Stomach (tissue), 9 donors: Measurements from ENCODE around the gene PPP1R12C. TPM values are rescaled to one million over a fixed set of nuclear protein-coding genes. Genes with fewer than 3 reads are reported as not detected.
A peak's percentile ranks its signal among the peaks of the same experiment; 100 is the strongest.
"Not testable (repeated sequence)": the region's sequence is repeated elsewhere in the genome, so short reads cannot be mapped to it uniquely, and the experiment has no call there.

Experiments used
- DNase-seq, 2 donors: peaks; one replicate each; pipeline versions ENCODE4 v3.0.0 to v3.0.0-alpha.2; 2013 to 2019
- H3K27ac ChIP-seq, 5 donors: fragments of 200-600 bp in 4 of 5; sonication (generic) in 4 of 5; one replicate each; pipeline ENCODE4 v1.5.1; 2013 to 2019; ENCODE audit warnings: mild to moderate bottlenecking in 1 of 5, moderate library complexity in 1 of 5
- H3K27me3 ChIP-seq, 3 donors: fragments of 200-600 bp; sonication (generic); one replicate each; pipeline ENCODE4 v1.5.1; 2017 to 2019; ENCODE audit warnings: mixed run types in 1 of 3
- H3K36me3 ChIP-seq, 4 donors: fragments of 200-600 bp; sonication (generic); 1 replicate in 3 of 4; 2 replicates in 1 of 4; pipeline ENCODE4 v1.5.1; 2016 to 2019
- H3K4me1 ChIP-seq, 4 donors: fragments of 200-600 bp; sonication (generic); one replicate each; pipeline ENCODE4 v1.5.1; 2016 to 2019
- H3K4me3 ChIP-seq, 4 donors: fragments of 200-600 bp; sonication (generic) in 3 of 4; one replicate each; pipeline ENCODE4 v1.5.1; 2016 to 2019; ENCODE audit warnings: mild to moderate bottlenecking in 1 of 4
- H3K9me3 ChIP-seq, 4 donors: fragments of 200-600 bp; sonication (generic); one replicate each; pipeline ENCODE4 v1.5.1; 2016 to 2019
- CTCF ChIP-seq, 7 experiments: fragments of 450-650 bp in 4 of 7; fragments of 200-600 bp in 3 of 7; sonication (generic) in 3 of 7; IDR thresholded peaks; one replicate each; pipeline ENCODE4 v1.5.1; 2016 to 2019; ENCODE audit warnings: antibody characterized with exemption in 7 of 7, control low read depth in 2 of 7, mild to moderate bottlenecking in 1 of 7
- EP300 ChIP-seq: sonication (generic); formaldehyde crosslinking; IDR thresholded peaks from one replicate; pipeline ENCODE4 v1.6.1; 2017; ENCODE audit warnings: antibody characterized with exemption
- POLR2A ChIP-seq, 4 donors: fragments of 450-650 bp; IDR thresholded peaks; one replicate each; pipeline ENCODE4 v1.6.1; 2016; ENCODE audit warnings: antibody characterized with exemption in 4 of 4, control low read depth in 2 of 4, mild to moderate bottlenecking in 1 of 4, moderate library complexity in 1 of 4
- POLR2AphosphoS5 ChIP-seq, 3 donors: sonication (generic); formaldehyde crosslinking; IDR thresholded peaks; one replicate each; pipeline ENCODE4 v1.6.1; 2016; ENCODE audit warnings: antibody characterized with exemption in 3 of 3
- WGBS, 5 donors: extraction: QIAGEN DNeasy Blood & Tissue Kit in 3 of 5; methylation state at CpG; one replicate each; pipeline versions ENCODE4 v1.1.5 to v1.1.7; 2013 to 2018; 5-methylcytosine and 5-hydroxymethylcytosine counted together
- intact Hi-C: fragments of 100-400 bp; cut with DNase I; formaldehyde crosslinking; loops from one replicate; pipeline ENCODE4 v1.15.1; 2023; ENCODE audit warnings: low total_unique reads
- polyA plus RNA-seq, 3 donors: library from polyadenylated mRNA; stranded (reverse); fragments of 200-250 nt; gene quantifications; one replicate each; pipeline ENCODE4 v1.2.3, GENCODE V29; 2013
- total RNA-seq, 5 donors: library from RNA; depleted of rRNA; stranded (reverse); fragments of >200 nt; gene quantifications; one replicate each; pipeline versions ENCODE4 v1.1.0 to v1.2.3, GENCODE V29; 2014 to 2016
- donor health status: healthy with polysubstance abuse.
- donor health status: Bipolar disorder and iron deficiency.
- donor health status: healthy.

The PPP1R12C gene
- total and polyA plus RNA-seq, 8 donors = 52.7 to 261 (median 131) TPM

DNA sequence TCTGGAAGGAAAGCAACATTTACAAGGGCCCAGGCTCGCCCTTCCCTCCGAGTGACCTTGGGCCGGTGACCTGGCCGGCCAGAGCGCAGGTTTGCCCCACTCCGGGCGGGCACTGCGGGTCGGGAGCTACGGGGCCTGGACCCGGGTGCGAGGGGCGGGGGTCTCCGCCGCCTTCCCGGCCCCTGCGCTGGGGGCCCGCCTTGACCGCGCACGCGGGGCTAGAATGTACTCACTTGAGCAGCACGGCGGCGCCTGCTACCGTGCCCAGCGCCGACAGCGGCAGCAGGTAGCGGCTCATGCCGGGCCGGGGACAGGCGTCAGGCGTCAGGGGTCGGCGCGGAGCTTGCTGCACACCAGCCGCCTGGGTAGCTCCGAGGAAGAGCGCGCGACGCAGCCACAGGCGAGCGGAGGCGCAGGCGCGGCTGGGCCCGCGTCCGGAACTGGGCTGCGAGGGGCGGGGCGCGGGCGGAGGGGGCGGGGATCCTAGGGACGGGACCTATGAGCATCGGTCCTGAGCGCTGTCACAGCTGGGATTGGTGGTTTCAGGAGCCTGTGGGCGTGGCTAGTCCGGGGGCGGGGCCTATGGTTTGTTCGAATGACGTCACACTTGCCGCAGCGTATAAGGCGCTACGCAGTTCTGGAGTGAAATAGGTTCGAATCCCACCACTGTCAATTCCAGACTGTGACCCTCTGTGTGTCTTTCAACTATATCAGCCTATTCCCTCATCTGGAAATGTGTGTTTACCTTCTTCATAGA, 54.5 kb downstream of the PPP1R12C start, which contains the start of gene RDH13:
Gene RDH13, minus strand, starts transcription at position 414 of the 757 bp plus-strand sequence. Its CDS starts 116 bp downstream, at position 298.
- DNase-seq = peak; percentile 97 to 98
- intact Hi-C loops = no loop called here
- Histone ChIP-seq H3K4me1 (peaks cover 9 to 24% (median 19%) of the 10 kb centered on the region in 4 donors), H3K36me3 (peaks cover 13 to 23% (median 16%) of the 10 kb centered on the region in 4 donors), H3K27ac (peak within 1 kb of the TSS; percentile 78 to 85 (median 84)), H3K9me3 (no peaks in the 10 kb centered on the region), H3K27me3 (peaks cover 0 to 21% (median 0%) of the 10 kb centered on the region in 3 donors), H3K4me3 (peak within 1 kb of the TSS; percentile 74 to 93 (median 80))
- 1 to 2% (median 1%) methylated on average over 23 to 70 of the region's 70 CpGs for WGBS, 5 donors
- TF ChIP-seq POLR2AphosphoS5 (IDR thresholded peaks at IDR 0.05) (peak in 2 of 3 donors; percentile 73 to 80), POLR2A (IDR thresholded peaks at IDR 0.05) (no peak)

GRCh38 chr19:55060287-55060686, 57.1 kb downstream of the PPP1R12C start:
- intact Hi-C loops, H3K4me3 ChIP-seq, H3K27me3 ChIP-seq, DNase-seq, H3K27ac ChIP-seq, H3K9me3 ChIP-seq: not testable (repeated sequence)
- Histone ChIP-seq H3K4me1 (peaks cover 9 to 24% (median 19%) of the 10 kb centered on the region in 4 donors), H3K36me3 (peaks cover 37 to 50% (median 42%) of the 10 kb centered on the region in 4 donors)
- WGBS, 5 donors = 68 to 82% (median 74%) methylated on average over 9 of the region's 9 CpGs

- TF ChIP-seq POLR2AphosphoS5 (IDR thresholded peaks at IDR 0.05) = no peak
- no peak for TF ChIP-seq CTCF (IDR thresholded peaks at IDR 0.05)
- TF ChIP-seq POLR2A (IDR thresholded peaks at IDR 0.05) = no peak
- TF ChIP-seq EP300 = no peak
- Histone ChIP-seq H3K27ac (no peak overlapping the region), H3K9me3 (no peaks in the 10 kb centered on the region), H3K27me3 (no peaks in the 10 kb centered on the region), H3K36me3 (peaks cover 37 to 63% (median 55%) of the 10 kb centered on the region in 4 donors), H3K4me1 (peaks cover 9 to 24% (median 19%) of the 10 kb centered on the region in 4 donors), H3K4me3 (no peak overlapping the region)
- DNase-seq = no peak
- 95 to 97% (median 96%) methylated on average over 23 of the region's 23 CpGs for WGBS, 5 donors
- intact Hi-C loops = no loop called here
These were observed 58.4 kb downstream of the PPP1R12C start for GRCh38 chr19:55058781-55059610.

DNA sequence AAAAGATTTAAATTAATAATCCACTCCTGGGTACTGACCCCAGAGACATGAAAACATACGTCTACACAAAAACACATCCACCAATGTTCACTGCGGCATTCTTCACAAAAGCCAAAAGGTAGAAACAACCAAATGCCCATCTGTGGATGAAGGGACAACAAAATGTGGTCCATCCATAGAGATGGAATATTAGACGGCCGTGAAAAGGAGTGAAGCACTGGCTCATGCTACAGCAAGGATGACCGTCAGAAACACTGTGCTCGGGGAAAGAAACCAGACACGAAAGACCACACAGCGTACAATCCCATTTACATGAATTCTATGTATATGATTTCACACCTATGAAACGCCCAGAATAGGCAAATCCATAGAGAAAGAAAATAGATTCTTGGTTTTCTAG, 60.6 kb downstream of the PPP1R12C start:
- TF ChIP-seq POLR2AphosphoS5 (IDR thresholded peaks at IDR 0.05) (no peak), POLR2A (IDR thresholded peaks at IDR 0.05) (no peak), CTCF (IDR thresholded peaks at IDR 0.05) (no peak), EP300 (no peak)
- Histone ChIP-seq H3K27ac (no peak overlapping the region), H3K4me3 (no peak overlapping the region), H3K27me3 (no peaks in the 10 kb centered on the region), H3K4me1 (peaks cover 3 to 17% (median 7%) of the 10 kb centered on the region in 4 donors), H3K36me3 (peaks cover 37 to 84% (median 76%) of the 10 kb centered on the region in 4 donors), H3K9me3 (no peaks in the 10 kb centered on the region)
- DNase-seq = no peak
- intact Hi-C loops = no loop called here
- WGBS, 5 donors = 94 to 98% (median 97%) methylated on average over 9 of the region's 9 CpGs

- TF ChIP-seq POLR2AphosphoS5 (IDR thresholded peaks at IDR 0.05) (no peak), CTCF (IDR thresholded peaks at IDR 0.05) (no peak), POLR2A (IDR thresholded peaks at IDR 0.05) (no peak), EP300 (no peak)
- no peak overlapping the region for H3K4me3 ChIP-seq
- no peaks in the 10 kb centered on the region for H3K4me1 ChIP-seq
- no peaks in the 10 kb centered on the region for H3K27me3 ChIP-seq
- WGBS, 5 donors = 74 to 95% (median 84%) methylated on average over 7 of the region's 7 CpGs
- peaks cover 51 to 100% (median 100%) of the 10 kb centered on the region in 4 donors for H3K36me3 ChIP-seq
- H3K9me3 ChIP-seq = no peaks in the 10 kb centered on the region
- intact Hi-C loops = no loop called here
- no peak overlapping the region for H3K27ac ChIP-seq
- no peak for DNase-seq
These were observed 63.7 kb downstream of the PPP1R12C start for GRCh38 chr19:55053735-55054134.
